ENCODE data around the gene PARVB. TPM values are rescaled to one million over a fixed set of nuclear protein-coding genes. Genes with fewer than 3 reads are reported as not detected.

Gene PARVB
- total and polyA plus RNA-seq, 9 of the 15 experiments (the other 6 are each of a cell fraction or from before 2014, with no cell fraction given), result 1.1 to 59.2 (median 29.2) TPM

DNA sequence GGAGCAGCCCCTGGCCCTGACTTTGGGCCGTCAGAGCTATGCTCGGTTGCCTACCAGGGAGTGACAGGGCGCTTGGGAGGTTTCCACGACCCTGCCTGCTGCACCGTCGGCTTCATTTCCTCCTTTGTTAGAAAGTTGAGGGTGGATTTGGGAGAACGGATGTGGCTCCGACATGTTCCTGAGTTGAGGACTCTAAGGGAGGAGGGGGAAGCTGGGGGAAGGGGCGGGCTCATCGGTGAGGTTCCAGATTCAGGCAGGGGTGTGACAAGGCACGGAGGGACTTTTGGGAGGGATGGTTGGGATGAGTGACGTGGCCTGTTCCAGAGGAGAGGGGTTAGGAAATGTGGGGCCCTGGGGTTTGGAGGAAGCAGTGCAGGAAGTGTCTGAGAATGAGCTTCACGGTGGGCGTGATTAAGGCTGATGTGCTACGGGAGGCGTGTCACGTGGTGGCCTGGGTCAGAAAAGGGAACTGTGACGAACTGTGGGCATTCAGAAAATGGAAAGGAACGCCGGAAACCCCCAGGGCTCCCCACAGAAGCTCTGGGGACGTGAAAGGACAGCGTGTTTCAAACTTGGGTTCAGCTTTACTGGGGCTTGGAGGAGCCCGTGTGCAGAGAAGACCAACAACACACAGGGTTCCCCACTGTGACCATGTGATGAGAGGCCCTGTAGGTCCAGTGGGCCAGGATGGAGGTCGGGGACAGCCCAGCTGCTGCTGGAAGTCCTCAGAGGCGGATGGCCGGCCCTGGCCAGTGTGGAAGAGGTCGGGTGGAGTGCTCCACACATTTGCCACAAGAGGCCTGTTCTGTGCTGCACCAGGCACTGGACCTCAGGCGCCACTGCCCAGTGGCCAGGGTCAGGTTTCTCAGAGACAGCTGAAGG lies 2.8 kb downstream of the PARVB start (continued):
- TF ChIP-seq, protein P1, sequence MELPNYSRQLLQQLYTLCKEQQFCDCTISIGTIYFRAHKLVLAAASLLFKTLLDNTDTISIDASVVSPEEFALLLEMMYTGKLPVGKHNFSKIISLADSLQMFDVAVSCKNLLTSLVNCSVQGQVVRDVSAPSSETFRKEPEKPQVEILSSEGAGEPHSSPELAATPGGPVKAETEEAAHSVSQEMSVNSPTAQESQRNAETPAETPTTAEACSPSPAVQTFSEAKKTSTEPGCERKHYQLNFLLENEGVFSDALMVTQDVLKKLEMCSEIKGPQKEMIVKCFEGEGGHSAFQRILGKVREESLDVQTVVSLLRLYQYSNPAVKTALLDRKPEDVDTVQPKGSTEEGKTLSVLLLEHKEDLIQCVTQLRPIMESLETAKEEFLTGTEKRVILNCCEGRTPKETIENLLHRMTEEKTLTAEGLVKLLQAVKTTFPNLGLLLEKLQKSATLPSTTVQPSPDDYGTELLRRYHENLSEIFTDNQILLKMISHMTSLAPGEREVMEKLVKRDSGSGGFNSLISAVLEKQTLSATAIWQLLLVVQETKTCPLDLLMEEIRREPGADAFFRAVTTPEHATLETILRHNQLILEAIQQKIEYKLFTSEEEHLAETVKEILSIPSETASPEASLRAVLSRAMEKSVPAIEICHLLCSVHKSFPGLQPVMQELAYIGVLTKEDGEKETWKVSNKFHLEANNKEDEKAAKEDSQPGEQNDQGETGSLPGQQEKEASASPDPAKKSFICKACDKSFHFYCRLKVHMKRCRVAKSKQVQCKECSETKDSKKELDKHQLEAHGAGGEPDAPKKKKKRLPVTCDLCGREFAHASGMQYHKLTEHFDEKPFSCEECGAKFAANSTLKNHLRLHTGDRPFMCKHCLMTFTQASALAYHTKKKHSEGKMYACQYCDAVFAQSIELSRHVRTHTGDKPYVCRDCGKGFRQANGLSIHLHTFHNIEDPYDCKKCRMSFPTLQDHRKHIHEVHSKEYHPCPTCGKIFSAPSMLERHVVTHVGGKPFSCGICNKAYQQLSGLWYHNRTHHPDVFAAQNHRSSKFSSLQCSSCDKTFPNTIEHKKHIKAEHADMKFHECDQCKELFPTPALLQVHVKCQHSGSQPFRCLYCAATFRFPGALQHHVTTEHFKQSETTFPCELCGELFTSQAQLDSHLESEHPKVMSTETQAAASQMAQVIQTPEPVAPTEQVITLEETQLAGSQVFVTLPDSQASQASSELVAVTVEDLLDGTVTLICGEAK (IDR thresholded peaks at IDR 0.05), result peak; percentile 15; the same call in 1 of the 2 replicates
- TF ChIP-seq, protein P1 (CRISPR knock-in tag; IDR thresholded peaks at IDR 0.05), result no peak
- peak; percentile 61 for TF ChIP-seq CBFA2T2 (conservative IDR thresholded peaks at IDR 0.05)
- no peak for TF ChIP-seq KLF1 (tag; IDR thresholded peaks at IDR 0.05)
- TF ChIP-seq ZNF253 (CRISPR knock-in tag; conservative IDR thresholded peaks at IDR 0.05), result no peak
- no peak for TF ChIP-seq DACH1 (IDR thresholded peaks at IDR 0.05; ENCODE audit: partially characterized antibody)
- no peak for TF ChIP-seq FOXA3 (CRISPR knock-in tag; conservative IDR thresholded peaks at IDR 0.05 in 1 of 2, IDR thresholded peaks at IDR 0.05 in 1 of 2)
- TF ChIP-seq, protein P2, sequence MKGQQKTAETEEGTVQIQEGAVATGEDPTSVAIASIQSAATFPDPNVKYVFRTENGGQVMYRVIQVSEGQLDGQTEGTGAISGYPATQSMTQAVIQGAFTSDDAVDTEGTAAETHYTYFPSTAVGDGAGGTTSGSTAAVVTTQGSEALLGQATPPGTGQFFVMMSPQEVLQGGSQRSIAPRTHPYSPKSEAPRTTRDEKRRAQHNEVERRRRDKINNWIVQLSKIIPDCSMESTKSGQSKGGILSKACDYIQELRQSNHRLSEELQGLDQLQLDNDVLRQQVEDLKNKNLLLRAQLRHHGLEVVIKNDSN (CRISPR knock-in tag; IDR thresholded peaks at IDR 0.05), result peak; percentile 94
